Panc1 (cell line): ENCODE measurements around the gene FAM20A. TPM values are rescaled to one million over a fixed set of nuclear protein-coding genes. Genes with fewer than 3 reads are reported as not detected.

Experiments used
- ATAC-seq: fragments of 200-7000 bp; cut with Tn5 transposase; 2 replicates; pipeline ENCODE4 v1.9.1; 2020; ENCODE audit warnings: mild to moderate bottlenecking, moderate library complexity
- BruUV-seq: library from RNA; stranded (reverse); fragments of 400-500 nt; replicated peaks from 2 replicates; lab custom pipeline; 2021; lab: Mats Ljungman, UMichigan
- CTCF ChIA-PET: fragments of 300-600 bp; sonication (Branson Sonifier 250); formaldehyde crosslinking; loops from one replicate; lab custom pipeline; 2022; ENCODE audit warnings: antibody characterized with exemption; lab: Charles Lee
- POLR2A ChIA-PET: fragments of 300-600 bp; sonication (Branson Sonifier 250); formaldehyde crosslinking; loops from one replicate; lab custom pipeline; 2022; ENCODE audit warnings: antibody characterized with exemption; lab: Charles Lee
- DNase-seq: peaks from one replicate; pipeline ENCODE4 v3.0.0-alpha.2; 2010; ENCODE audit warnings: low read depth, low spot score
- H3K27ac ChIP-seq: 2 replicates; pipeline ENCODE4 v1.5.1; 2011; ENCODE audit warnings: mild to moderate bottlenecking, low read length, inconsistent platforms
- H3K27me3 ChIP-seq: fragments of 200-500 bp; sonication (Bioruptor generic); 2 replicates; pipeline ENCODE4 v1.6.0; 2014; ENCODE audit warnings: low read length, inconsistent platforms; ENCODE audit not compliant: control insufficient read depth, insufficient read depth
- H3K36me3 ChIP-seq: fragments of 200-500 bp; sonication (Bioruptor generic); 2 replicates; pipeline ENCODE4 v1.5.1; 2014; ENCODE audit warnings: inconsistent platforms, mild to moderate bottlenecking, low read length, moderate library complexity; ENCODE audit not compliant: control insufficient read depth, insufficient read depth
- H3K4me1 ChIP-seq: 2 replicates; pipeline ENCODE4 v1.5.1; 2011; ENCODE audit warnings: inconsistent platforms, mild to moderate bottlenecking, low read length, moderate library complexity; ENCODE audit not compliant: control insufficient read depth, insufficient read depth
- H3K4me3 ChIP-seq, 2 experiments: 2 replicates each; pipeline ENCODE4 v1.5.1; 2011 to 2012; ENCODE audit warnings: low read depth in 2 of 2, low read length in 2 of 2, mild to moderate bottlenecking in 2 of 2, inconsistent platforms in 1 of 2, moderate library complexity in 1 of 2
- H3K9me3 ChIP-seq: fragments of 200-500 bp; sonication (Bioruptor generic); 2 replicates; pipeline ENCODE4 v1.5.1; 2014; ENCODE audit warnings: low read depth, mild to moderate bottlenecking, inconsistent platforms, low read length, moderate library complexity; ENCODE audit not compliant: control insufficient read depth, insufficient read depth
- CTCF ChIP-seq: fragments of 450-650 bp; IDR thresholded peaks from 2 replicates; pipeline ENCODE4 v1.5.1; 2017; ENCODE audit warnings: mild to moderate bottlenecking
- POLR2AphosphoS5 ChIP-seq: IDR thresholded peaks from 2 replicates; pipeline ENCODE4 v1.6.1; 2012; ENCODE audit warnings: mild to moderate bottlenecking, low read depth, low read length, moderate library complexity
- REST ChIP-seq, 2 experiments: IDR thresholded peaks; 2 replicates each; pipeline ENCODE4 v1.6.1; 2011 to 2012; ENCODE audit warnings: low read depth in 2 of 2, control low read depth in 1 of 2, low read length in 1 of 2, mild to moderate bottlenecking in 1 of 2, moderate library complexity in 1 of 2; ENCODE audit not compliant: insufficient read depth in 1 of 2
- SIN3A ChIP-seq: IDR thresholded peaks from 2 replicates; pipeline ENCODE4 v1.6.1; 2012; ENCODE audit warnings: low read depth, mild to moderate bottlenecking, low read length, moderate library complexity, borderline replicate concordance; ENCODE audit not compliant: insufficient read depth
- TCF7L2 ChIP-seq: IDR thresholded peaks from 2 replicates; pipeline ENCODE4 v1.6.1; 2011; ENCODE audit warnings: mild to moderate bottlenecking, low read depth, low read length, inconsistent platforms
- in situ Hi-C: cut with HindIII; loops from 2 replicates; pipeline ENCODE4 v1.10.0; 2016; ENCODE audit warnings: low sequenced_read_pairs, low pct_unique_long_range_greater_than_20kb
- intact Hi-C: fragments of 100-400 bp; cut with micrococcal nuclease; formaldehyde crosslinking; loops from one replicate; pipeline ENCODE4 v1.10.0; 2022; ENCODE audit not compliant: unreplicated experiment
- total RNA-seq: library from RNA; stranded (reverse); gene quantifications from one replicate; pipeline ENCODE4 v1.2.1, GENCODE V29; 2021; ENCODE audit not compliant: unreplicated experiment

The FAM20A gene
- total RNA-seq, 1 experiment from 2014 or later, result 0.44 TPM

GRCh38 chr17:68641276-68642117 is 40.3 kb upstream of the FAM20A start:
- TF ChIP-seq CTCF, result no peak
- Histone ChIP-seq H3K27me3 (peaks cover 2% of the 10 kb centered on the region), H3K4me1 (no peaks in the 10 kb centered on the region), H3K36me3 (no peaks in the 10 kb centered on the region), H3K9me3 (no peaks in the 10 kb centered on the region), H3K4me3 (no peak overlapping the region), H3K27ac (no peak overlapping the region)
- intact Hi-C loops, result no loop called here
- DNase-seq (no peak), ATAC-seq (no peak)
- POLR2A ChIA-PET, result no interaction called here
- no TSS peak for BruUV-seq
- CTCF ChIA-PET, result no interaction called here
- in situ Hi-C loops, result no loop called here

GRCh38 chr17:68640242-68640989 is 39.2 kb upstream of the FAM20A start:
- intact Hi-C loops (no loop called here), in situ Hi-C loops (no loop called here)
- Histone ChIP-seq H3K27ac (no peak overlapping the region), H3K4me3 (no peak overlapping the region), H3K36me3 (no peaks in the 10 kb centered on the region), H3K9me3 (no peaks in the 10 kb centered on the region), H3K4me1 (no peaks in the 10 kb centered on the region), H3K27me3 (peaks cover 2% of the 10 kb centered on the region)
- TF ChIP-seq CTCF (no peak), REST (IDR thresholded peaks at IDR 0.05; ENCODE audit: insufficient read depth in 1 of 2, low read depth in 2 of 2, low read length in 1 of 2) (no peak), TCF7L2 (no peak), POLR2AphosphoS5 (no peak), SIN3A (no peak)
- ATAC-seq (no peak), DNase-seq (no peak)
- BruUV-seq, result no TSS peak
- CTCF ChIA-PET, result no interaction called here
- POLR2A ChIA-PET, result no interaction called here
